Smooth muscle cell (in vitro differentiated cells): ENCODE results near the gene PLBD1. TPM values are rescaled to one million over a fixed set of nuclear protein-coding genes. Genes with fewer than 3 reads are reported as not detected.

Source experiments
- DNase-seq: peaks from one replicate; lab custom pipeline; 2025; ENCODE audit not compliant: unreplicated experiment; lab: John Stamatoyannopoulos, UW
- H2AFZ ChIP-seq: fragments of 200-600 bp; sonication (generic); 2 replicates; pipeline ENCODE4 v1.6.0; 2016; ENCODE audit warnings: antibody characterized with exemption, low read depth, mild to moderate bottlenecking
- H3F3A ChIP-seq: fragments of 200-600 bp; sonication (generic); 2 replicates; pipeline ENCODE4 v1.6.0; 2017; ENCODE audit warnings: antibody characterized with exemption, low read depth
- H3K27ac ChIP-seq: fragments of 200-600 bp; sonication (generic); 2 replicates; pipeline ENCODE4 v1.5.1; 2016; ENCODE audit warnings: low read depth, mild to moderate bottlenecking
- H3K27me3 ChIP-seq: fragments of 200-600 bp; sonication (generic); 2 replicates; pipeline ENCODE4 v1.6.1; 2016; ENCODE audit warnings: low read depth, mild to moderate bottlenecking
- H3K36me3 ChIP-seq: fragments of 200-600 bp; sonication (generic); 2 replicates; pipeline ENCODE4 v1.5.1; 2016; ENCODE audit warnings: low read depth
- H3K4me1 ChIP-seq: fragments of 200-600 bp; sonication (generic); 2 replicates; pipeline ENCODE4 v1.5.1; 2016; ENCODE audit warnings: low read depth
- H3K4me2 ChIP-seq: fragments of 200-600 bp; sonication (generic); 2 replicates; pipeline ENCODE4 v1.6.0; 2016; ENCODE audit warnings: mild to moderate bottlenecking
- H3K4me3 ChIP-seq: fragments of 200-600 bp; sonication (generic); 2 replicates; pipeline ENCODE4 v1.5.1; 2016; ENCODE audit warnings: mild to moderate bottlenecking
- H3K79me2 ChIP-seq: fragments of 200-600 bp; sonication (generic); 2 replicates; pipeline ENCODE4 v1.6.0; 2016; ENCODE audit warnings: low read depth, mild to moderate bottlenecking
- H3K9ac ChIP-seq: fragments of 200-600 bp; sonication (generic); 2 replicates; pipeline ENCODE4 v1.6.0; 2016; ENCODE audit warnings: low read depth
- H3K9me3 ChIP-seq: fragments of 200-600 bp; sonication (generic); replicated peaks from 2 replicates; pipeline ENCODE4 v1.5.1; 2016; ENCODE audit warnings: low read depth
- H4K20me1 ChIP-seq: fragments of 200-600 bp; sonication (generic); 2 replicates; pipeline ENCODE4 v1.6.0; 2016; ENCODE audit warnings: low read depth
- WGBS: methylation state at CpG from one replicate; pipeline ENCODE4 v1.1.7; 2016; ENCODE audit warnings: low lambda C conversion rate; 5-methylcytosine and 5-hydroxymethylcytosine counted together
- polyA plus RNA-seq: library from polyadenylated mRNA; unstranded; fragments of >200 nt; fragmentation: Nextera tagmentation; extraction: Ambion mirVana; gene quantifications from 2 replicates; pipeline ENCODE4 v1.2.1, GENCODE V29; 2016
- total RNA-seq: library from RNA; depleted of rRNA; stranded (reverse); fragments of >200 nt; gene quantifications from 2 replicates; pipeline ENCODE4 v1.2.3, GENCODE V29; 2014
- TF ChIP-seq, protein P1 (sequence below): fragments of 200-600 bp; sonication (generic); IDR thresholded peaks from 2 replicates; pipeline ENCODE4 v1.5.1; 2017; ENCODE audit warnings: borderline replicate concordance, mild to moderate bottlenecking, antibody characterized with exemption; ENCODE audit not compliant: insufficient read depth, poor library complexity, severe bottlenecking

PLBD1 gene
- total and polyA plus RNA-seq, 2 experiments from 2014 or later = 14.1 to 19.9 TPM

DNA sequence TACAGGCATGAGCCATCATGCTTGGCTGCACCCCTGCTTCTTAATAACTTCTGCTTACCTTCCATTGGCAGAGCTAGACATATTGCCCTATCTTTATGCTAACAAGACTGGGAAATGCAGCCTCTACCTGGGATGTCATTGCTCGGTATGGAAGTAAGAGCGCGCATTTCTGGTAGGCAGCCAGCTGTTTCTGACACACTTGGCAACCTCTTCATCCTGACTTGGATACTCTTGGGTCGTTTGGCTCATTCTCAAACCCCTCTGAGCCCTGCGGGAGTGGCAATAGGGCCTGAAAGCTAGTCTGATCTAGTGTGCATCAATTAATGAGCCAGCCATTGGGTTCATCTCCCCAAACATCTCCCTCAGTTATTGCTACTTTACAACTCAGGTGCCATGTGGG, 5.4 kb upstream of the PLBD1 start:
- no peaks in the 10 kb centered on the region for H3K27me3 ChIP-seq
- H3K4me3 ChIP-seq = no peak overlapping the region
- TF ChIP-seq, protein P1, sequence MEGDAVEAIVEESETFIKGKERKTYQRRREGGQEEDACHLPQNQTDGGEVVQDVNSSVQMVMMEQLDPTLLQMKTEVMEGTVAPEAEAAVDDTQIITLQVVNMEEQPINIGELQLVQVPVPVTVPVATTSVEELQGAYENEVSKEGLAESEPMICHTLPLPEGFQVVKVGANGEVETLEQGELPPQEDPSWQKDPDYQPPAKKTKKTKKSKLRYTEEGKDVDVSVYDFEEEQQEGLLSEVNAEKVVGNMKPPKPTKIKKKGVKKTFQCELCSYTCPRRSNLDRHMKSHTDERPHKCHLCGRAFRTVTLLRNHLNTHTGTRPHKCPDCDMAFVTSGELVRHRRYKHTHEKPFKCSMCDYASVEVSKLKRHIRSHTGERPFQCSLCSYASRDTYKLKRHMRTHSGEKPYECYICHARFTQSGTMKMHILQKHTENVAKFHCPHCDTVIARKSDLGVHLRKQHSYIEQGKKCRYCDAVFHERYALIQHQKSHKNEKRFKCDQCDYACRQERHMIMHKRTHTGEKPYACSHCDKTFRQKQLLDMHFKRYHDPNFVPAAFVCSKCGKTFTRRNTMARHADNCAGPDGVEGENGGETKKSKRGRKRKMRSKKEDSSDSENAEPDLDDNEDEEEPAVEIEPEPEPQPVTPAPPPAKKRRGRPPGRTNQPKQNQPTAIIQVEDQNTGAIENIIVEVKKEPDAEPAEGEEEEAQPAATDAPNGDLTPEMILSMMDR = no peak
- no peak overlapping the region for H3K9ac ChIP-seq
- no peak overlapping the region for H2AFZ ChIP-seq
- no peak overlapping the region for H3K4me2 ChIP-seq
- no peak for DNase-seq
- H3F3A ChIP-seq = no peaks in the 10 kb centered on the region
- H3K36me3 ChIP-seq = no peaks in the 10 kb centered on the region
- H3K4me1 ChIP-seq = no peaks in the 10 kb centered on the region
- 94% methylated on average over 5 of the region's 5 CpGs for WGBS
- no peaks in the 10 kb centered on the region for H3K79me2 ChIP-seq
- H3K27ac ChIP-seq = no peak overlapping the region
- no peaks in the 10 kb centered on the region for H3K9me3 ChIP-seq
- H4K20me1 ChIP-seq = no peaks in the 10 kb centered on the region

- H3K79me2 ChIP-seq = no peaks in the 10 kb centered on the region
- no peak overlapping the region for H3K27ac ChIP-seq
- no peaks in the 10 kb centered on the region for H3K4me1 ChIP-seq
- TF ChIP-seq, protein P1 = no peak
- H3K27me3 ChIP-seq = no peaks in the 10 kb centered on the region
- no peaks in the 10 kb centered on the region for H3K36me3 ChIP-seq
- no peak overlapping the region for H2AFZ ChIP-seq
- 89% methylated on average over 4 of the region's 4 CpGs for WGBS
- H4K20me1 ChIP-seq = no peaks in the 10 kb centered on the region
- no peaks in the 10 kb centered on the region for H3K9me3 ChIP-seq
- H3K4me3 ChIP-seq = no peak overlapping the region
- no peak for DNase-seq
- no peaks in the 10 kb centered on the region for H3F3A ChIP-seq
- no peak overlapping the region for H3K9ac ChIP-seq
- no peak overlapping the region for H3K4me2 ChIP-seq
Measured at GRCh38 chr12:14572401-14572800, 4.7 kb upstream of the PLBD1 start.

DNA sequence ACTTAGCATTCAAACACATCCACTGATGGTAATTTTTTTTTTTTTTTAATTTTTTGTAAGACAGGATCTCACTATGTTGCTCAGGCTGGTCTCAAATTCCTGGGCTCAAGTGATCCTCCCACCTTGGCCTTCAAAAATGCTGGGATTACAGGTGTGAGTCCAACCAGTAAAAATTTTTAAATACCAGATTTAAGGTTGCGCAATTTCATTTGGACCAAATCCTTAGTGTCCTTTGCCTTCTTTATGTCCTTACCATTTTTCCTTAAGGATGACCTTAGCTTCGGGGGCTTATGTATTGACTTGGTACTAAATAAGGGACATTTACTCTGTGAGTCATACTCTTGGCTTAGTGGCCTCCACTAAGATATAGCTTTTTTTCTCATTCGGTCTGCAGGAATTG, 4.1 kb upstream of the PLBD1 start:
- Histone ChIP-seq H3K4me1 (no peaks in the 10 kb centered on the region), H3K9me3 (no peaks in the 10 kb centered on the region), H3K27me3 (no peaks in the 10 kb centered on the region), H3K9ac (no peak overlapping the region), H3K36me3 (no peaks in the 10 kb centered on the region), H3K79me2 (no peaks in the 10 kb centered on the region), H2AFZ (no peak overlapping the region), H3K27ac (no peak overlapping the region), H3K4me3 (no peak overlapping the region), H3K4me2 (no peak overlapping the region), H4K20me1 (no peaks in the 10 kb centered on the region), H3F3A (no peaks in the 10 kb centered on the region)
- TF ChIP-seq, protein P1 = no peak
- DNase-seq = no peak
- WGBS = 75% methylated on average over 3 of the region's 3 CpGs

- Histone ChIP-seq H3K36me3 (no peaks in the 10 kb centered on the region), H3K27ac (no peak overlapping the region), H2AFZ (no peak overlapping the region), H4K20me1 (no peaks in the 10 kb centered on the region), H3K27me3 (no peaks in the 10 kb centered on the region), H3K9ac (no peak overlapping the region), H3F3A (no peaks in the 10 kb centered on the region), H3K4me1 (no peaks in the 10 kb centered on the region), H3K9me3 (no peaks in the 10 kb centered on the region), H3K4me3 (no peak overlapping the region), H3K4me2 (no peak overlapping the region), H3K79me2 (no peaks in the 10 kb centered on the region)
- no peak for DNase-seq
- 100% methylated on average over 1 of the region's 1 CpG for WGBS
- TF ChIP-seq, protein P1 = no peak
Measured at GRCh38 chr12:14570231-14570630, 2.5 kb upstream of the PLBD1 start.
